ENCODE measurements around the gene NMNAT2.

The NMNAT2 gene

GRCh38 chr1:183372586-183373230 is 45.5 kb downstream of the NMNAT2 start:
- Histone ChIP-seq H3K4me2 (no peak overlapping the region), H3K9ac (no peak overlapping the region), H3K27ac (no peak overlapping the region), H3K4me1 (no peaks in the 10 kb centered on the region), H3K27me3 (no peaks in the 10 kb centered on the region), H3K36me3 (no peaks in the 10 kb centered on the region), H4K20me1 (no peaks in the 10 kb centered on the region), H3K4me3 (no peak overlapping the region), H3K9me3 (replicated peaks in 1 of 11) (no peaks in the 10 kb centered on the region)
- TF ChIP-seq Cebpa-rat (IDR thresholded peaks at IDR 0.05) = no peak

- no peak overlapping the region for H3K4me3 ChIP-seq
- H3K27me3 ChIP-seq = no peaks in the 10 kb centered on the region
- no peaks in the 10 kb centered on the region for H3K36me3 ChIP-seq
- no peak overlapping the region for H3K27ac ChIP-seq
- H4K20me1 ChIP-seq = no peaks in the 10 kb centered on the region
- H3K9me3 ChIP-seq (replicated peaks in 1 of 11) = no peaks in the 10 kb centered on the region
- TF ChIP-seq Cebpa-rat (IDR thresholded peaks at IDR 0.05) = no peak
- H3K4me1 ChIP-seq = no peaks in the 10 kb centered on the region
- no peak overlapping the region for H3K9ac ChIP-seq
- no peak overlapping the region for H3K4me2 ChIP-seq
Measured at GRCh38 chr1:183370399-183371058, 47.7 kb downstream of the NMNAT2 start.

GRCh38 chr1:183368213-183369108 is 49.7 kb downstream of the NMNAT2 start:
- no peaks in the 10 kb centered on the region for H3K9me3 ChIP-seq (replicated peaks in 1 of 11)
- no peak overlapping the region for H3K27ac ChIP-seq
- H3K9ac ChIP-seq = no peak overlapping the region
- no peaks in the 10 kb centered on the region for H4K20me1 ChIP-seq
- no peak for TF ChIP-seq Cebpa-rat (IDR thresholded peaks at IDR 0.05)
- H3K4me1 ChIP-seq = no peaks in the 10 kb centered on the region
- H3K4me3 ChIP-seq = no peak overlapping the region
- no peak overlapping the region for H3K4me2 ChIP-seq
- H3K27me3 ChIP-seq = no peaks in the 10 kb centered on the region
- no peaks in the 10 kb centered on the region for H3K36me3 ChIP-seq

GRCh38 chr1:183366116-183366515 is 52.1 kb downstream of the NMNAT2 start:
- no peaks in the 10 kb centered on the region for H3K9me3 ChIP-seq (replicated peaks in 1 of 11)
- H3K4me1 ChIP-seq = no peaks in the 10 kb centered on the region
- no peak overlapping the region for H3K4me2 ChIP-seq
- H3K27ac ChIP-seq = no peak overlapping the region
- no peak for TF ChIP-seq Cebpa-rat (IDR thresholded peaks at IDR 0.05)
- no peaks in the 10 kb centered on the region for H4K20me1 ChIP-seq
- no peak overlapping the region for H3K9ac ChIP-seq
- no peaks in the 10 kb centered on the region for H3K27me3 ChIP-seq
- no peak overlapping the region for H3K4me3 ChIP-seq
- no peaks in the 10 kb centered on the region for H3K36me3 ChIP-seq

- H3K4me1 ChIP-seq = no peaks in the 10 kb centered on the region
Measured at GRCh38 chr1:183365676-183366075, 52.5 kb downstream of the NMNAT2 start.

GRCh38 chr1:183365093-183365492 is 53.1 kb downstream of the NMNAT2 start:
- H3K27me3 ChIP-seq = no peaks in the 10 kb centered on the region
- no peak overlapping the region for H3K4me2 ChIP-seq
- H3K9me3 ChIP-seq (replicated peaks in 1 of 11) = no peaks in the 10 kb centered on the region
- TF ChIP-seq Cebpa-rat (IDR thresholded peaks at IDR 0.05) = no peak
- no peak overlapping the region for H3K27ac ChIP-seq
- H3K36me3 ChIP-seq = no peaks in the 10 kb centered on the region
- H3K4me3 ChIP-seq = no peak overlapping the region
- no peaks in the 10 kb centered on the region for H4K20me1 ChIP-seq
- H3K4me1 ChIP-seq = no peaks in the 10 kb centered on the region
- H3K9ac ChIP-seq = no peak overlapping the region

More at GRCh38 chr1:183365676-183366075, 52.5 kb downstream of the NMNAT2 start:
- Histone ChIP-seq H3K4me2 (no peak overlapping the region), H3K27ac (no peak overlapping the region), H4K20me1 (no peaks in the 10 kb centered on the region), H3K9me3 (replicated peaks in 1 of 11) (no peaks in the 10 kb centered on the region), H3K36me3 (no peaks in the 10 kb centered on the region), H3K27me3 (no peaks in the 10 kb centered on the region), H3K4me3 (no peak overlapping the region), H3K9ac (no peak overlapping the region)
- TF ChIP-seq Cebpa-rat (IDR thresholded peaks at IDR 0.05) = no peak

- Histone ChIP-seq H3K4me2 (no peak overlapping the region), H4K20me1 (no peaks in the 10 kb centered on the region), H3K4me1 (peaks cover 0 to 6% (median 0%) of the 10 kb centered on the region in 10 experiments; a peak in 5 of 20 replicates), H3K4me3 (no peak overlapping the region), H3K27me3 (no peaks in the 10 kb centered on the region), H3K9me3 (replicated peaks in 1 of 11) (no peaks in the 10 kb centered on the region), H3K27ac (no peak overlapping the region), H3K9ac (no peak overlapping the region), H3K36me3 (no peaks in the 10 kb centered on the region)
- no peak for TF ChIP-seq Cebpa-rat (IDR thresholded peaks at IDR 0.05)
Measured at GRCh38 chr1:183363972-183364371, 54.2 kb downstream of the NMNAT2 start.

- Histone ChIP-seq H3K9me3 (replicated peaks in 1 of 11) (peaks cover 0 to 10% (median 0%) of the 10 kb centered on the region in 11 experiments; a peak in 7 of 22 replicates), H3K4me2 (no peak overlapping the region), H3K4me1 (peaks cover 0 to 6% (median 0%) of the 10 kb centered on the region in 10 experiments; a peak in 5 of 20 replicates), H3K4me3 (no peak overlapping the region), H3K27me3 (no peaks in the 10 kb centered on the region), H3K36me3 (no peaks in the 10 kb centered on the region), H3K9ac (no peak overlapping the region), H3K27ac (no peak overlapping the region), H4K20me1 (no peaks in the 10 kb centered on the region)
- TF ChIP-seq Cebpa-rat (IDR thresholded peaks at IDR 0.05) = no peak
Measured at GRCh38 chr1:183361081-183361480, 57.1 kb downstream of the NMNAT2 start.

GRCh38 chr1:183360473-183360872 is 57.7 kb downstream of the NMNAT2 start:
- Histone ChIP-seq H3K4me1 (peaks cover 0 to 6% (median 0%) of the 10 kb centered on the region in 10 experiments; a peak in 5 of 20 replicates), H3K4me2 (no peak overlapping the region), H3K27ac (no peak overlapping the region), H3K4me3 (no peak overlapping the region), H4K20me1 (no peaks in the 10 kb centered on the region), H3K27me3 (no peaks in the 10 kb centered on the region), H3K36me3 (no peaks in the 10 kb centered on the region), H3K9ac (no peak overlapping the region), H3K9me3 (replicated peaks in 1 of 11) (peaks cover 0 to 10% (median 0%) of the 10 kb centered on the region in 11 experiments; a peak in 7 of 22 replicates)
- no peak for TF ChIP-seq Cebpa-rat (IDR thresholded peaks at IDR 0.05)

Measured in BLaER1 treated with 17β-estradiol and CSF1 and Interleukin-3, amounts not matched to agents 10 nM and 100 nM (cell line).